CD4-positive, alpha-beta T cell (primary cell): ENCODE data around the gene SELENOM. TPM values are rescaled to one million over a fixed set of nuclear protein-coding genes. Genes with fewer than 3 reads are reported as not detected.

ENCODE experiments used
- ATAC-seq: fragments of 200-7000 bp; cut with Tn5 transposase; one replicate; pipeline ENCODE4 v1.10.0; 2022; ENCODE audit warnings: mild to moderate bottlenecking; ENCODE audit not compliant: poor library complexity
- CTCF ChIA-PET: fragments of 350-600 bp; sonication (Branson Sonifier 250); formaldehyde crosslinking; loops from one replicate; lab custom pipeline; 2021; ENCODE audit warnings: antibody characterized with exemption, inconsistent platforms; lab: Charles Lee
- POLR2A ChIA-PET: fragments of 350-600 bp; sonication (Branson Sonifier 250); formaldehyde crosslinking; loops from one replicate; lab custom pipeline; 2021; ENCODE audit warnings: antibody characterized with exemption, inconsistent platforms; lab: Charles Lee
- DNase-seq, 14 experiments: peaks; one replicate each; pipeline ENCODE4 v3.0.0-alpha.2; 2013 to 2020; ENCODE audit warnings: mixed read lengths in 2 of 14
- H3K27ac ChIP-seq, 2 donors: one replicate each; pipeline versions ENCODE4 v1.5.1 to v1.7.0; 2013; ENCODE audit warnings: low read length in 2 of 2, low read depth in 1 of 2, mild to moderate bottlenecking in 1 of 2
- H3K27me3 ChIP-seq, 2 experiments: 1 replicate in 1 of 2; 2 replicates in 1 of 2; pipeline versions ENCODE4 v1.6.1 to v1.7.0; 2013; ENCODE audit warnings: low read length in 2 of 2, control low read depth in 1 of 2, mild to moderate bottlenecking in 1 of 2, moderate library complexity in 1 of 2; ENCODE audit not compliant: insufficient read depth in 2 of 2, control insufficient read depth in 1 of 2
- H3K36me3 ChIP-seq: one replicate; pipeline ENCODE4 v1.6.1; 2013; ENCODE audit warnings: low read length, control low read depth; ENCODE audit not compliant: insufficient read depth
- H3K4me1 ChIP-seq: one replicate; pipeline ENCODE4 v1.6.1; 2013; ENCODE audit warnings: low read length, control low read depth; ENCODE audit not compliant: insufficient read depth
- H3K4me3 ChIP-seq: one replicate; pipeline ENCODE4 v1.5.1; 2013; ENCODE audit warnings: mild to moderate bottlenecking, low read length, moderate library complexity
- H3K9me3 ChIP-seq, 2 experiments: 1 replicate in 1 of 2; 2 replicates in 1 of 2; pipeline versions ENCODE4 v1.6.1 to v1.7.0; 2013; ENCODE audit warnings: low read length in 2 of 2, mild to moderate bottlenecking in 2 of 2, control low read depth in 1 of 2, moderate library complexity in 1 of 2; ENCODE audit not compliant: control insufficient read depth in 1 of 2, insufficient read depth in 1 of 2
- H3K27ac Mint-ChIP-seq: one replicate; pipeline ENCODE4 v1.8.0; 2020; ENCODE audit warnings: mixed read lengths
- H3K27me3 Mint-ChIP-seq: one replicate; pipeline ENCODE4 v1.8.0; 2021; ENCODE audit warnings: mixed read lengths
- H3K36me3 Mint-ChIP-seq: one replicate; pipeline ENCODE4 v1.8.0; 2021; ENCODE audit warnings: low read depth, mixed read lengths
- H3K4me1 Mint-ChIP-seq: one replicate; pipeline ENCODE4 v1.8.0; 2021; ENCODE audit warnings: low read depth, mixed read lengths
- H3K4me3 Mint-ChIP-seq: one replicate; pipeline ENCODE4 v1.8.0; 2020; ENCODE audit warnings: mild to moderate bottlenecking, mixed read lengths
- H3K9me3 Mint-ChIP-seq: one replicate; pipeline ENCODE4 v1.8.0; 2020; ENCODE audit warnings: mixed read lengths
- intact Hi-C, 2 experiments: fragments of 100-400 bp; cut with DNase I in 1 of 2; cut with micrococcal nuclease in 1 of 2; formaldehyde crosslinking; loops; one replicate each; pipeline versions ENCODE4 v1.15.1 to v1.9.0; 2023 to 2025; cut with DNase I, micrococcal nuclease
- total RNA-seq, 174 experiments: library from RNA in 2 of 174; stranded (reverse) in 2 of 174; gene quantifications; one replicate each; pipeline ENCODE4 v1.2.3 and lab custom pipeline; 2021 to 2026
- TF ChIP-seq, protein P1 (sequence below): fragments of 200-600 bp; IDR thresholded peaks from one replicate; pipeline ENCODE4 v1.8.0; 2022; ENCODE audit warnings: antibody characterized with exemption, mild to moderate bottlenecking

Gene SELENOM
- total RNA-seq, 2 experiments from 2014 or later: 78.0 to 82.4 TPM

DNA sequence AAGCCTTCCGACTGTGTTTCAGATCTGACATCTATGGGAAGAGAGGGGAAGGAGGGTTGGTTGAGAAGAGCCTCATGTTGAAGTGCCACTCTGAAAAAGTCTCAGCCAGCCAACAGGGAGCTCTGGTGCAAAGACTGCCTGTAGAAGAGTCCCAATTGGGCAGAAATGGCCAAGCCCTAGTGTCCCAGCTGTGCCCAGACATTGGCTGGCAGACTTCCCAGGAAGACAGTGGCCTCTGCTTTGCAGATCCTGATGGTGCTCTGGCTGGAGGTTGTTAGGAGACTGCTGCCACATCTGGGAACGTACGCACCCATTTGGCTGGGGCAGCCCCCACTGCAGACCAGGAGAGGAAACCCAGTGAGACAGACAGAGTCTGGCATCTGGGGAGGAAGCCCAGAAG is 36.2 kb upstream of the SELENOM start:
- POLR2A ChIA-PET: no interaction called here
- Histone ChIP-seq H3K27ac (no peak overlapping the region), H3K4me3 (no peak overlapping the region), H3K9me3 (peaks cover 3 to 9% of the 10 kb centered on the region in 2 experiments), H3K27me3 (no peaks in the 10 kb centered on the region), H3K36me3 (no peaks in the 10 kb centered on the region), H3K4me1 (no peaks in the 10 kb centered on the region)
- DNase-seq (no peak), ATAC-seq (no peak)
- peaks cover 2% of the 10 kb centered on the region for H3K9me3 Mint-ChIP-seq
- H3K27me3 Mint-ChIP-seq: no peaks in the 10 kb centered on the region
- no peaks in the 10 kb centered on the region for H3K4me1 Mint-ChIP-seq
- TF ChIP-seq, protein P1, sequence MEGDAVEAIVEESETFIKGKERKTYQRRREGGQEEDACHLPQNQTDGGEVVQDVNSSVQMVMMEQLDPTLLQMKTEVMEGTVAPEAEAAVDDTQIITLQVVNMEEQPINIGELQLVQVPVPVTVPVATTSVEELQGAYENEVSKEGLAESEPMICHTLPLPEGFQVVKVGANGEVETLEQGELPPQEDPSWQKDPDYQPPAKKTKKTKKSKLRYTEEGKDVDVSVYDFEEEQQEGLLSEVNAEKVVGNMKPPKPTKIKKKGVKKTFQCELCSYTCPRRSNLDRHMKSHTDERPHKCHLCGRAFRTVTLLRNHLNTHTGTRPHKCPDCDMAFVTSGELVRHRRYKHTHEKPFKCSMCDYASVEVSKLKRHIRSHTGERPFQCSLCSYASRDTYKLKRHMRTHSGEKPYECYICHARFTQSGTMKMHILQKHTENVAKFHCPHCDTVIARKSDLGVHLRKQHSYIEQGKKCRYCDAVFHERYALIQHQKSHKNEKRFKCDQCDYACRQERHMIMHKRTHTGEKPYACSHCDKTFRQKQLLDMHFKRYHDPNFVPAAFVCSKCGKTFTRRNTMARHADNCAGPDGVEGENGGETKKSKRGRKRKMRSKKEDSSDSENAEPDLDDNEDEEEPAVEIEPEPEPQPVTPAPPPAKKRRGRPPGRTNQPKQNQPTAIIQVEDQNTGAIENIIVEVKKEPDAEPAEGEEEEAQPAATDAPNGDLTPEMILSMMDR: no peak
- intact Hi-C loops: no loop called here
- H3K36me3 Mint-ChIP-seq: no peaks in the 10 kb centered on the region
- no peak overlapping the region for H3K27ac Mint-ChIP-seq
- no peak overlapping the region for H3K4me3 Mint-ChIP-seq
- CTCF ChIA-PET: no interaction called here

DNA sequence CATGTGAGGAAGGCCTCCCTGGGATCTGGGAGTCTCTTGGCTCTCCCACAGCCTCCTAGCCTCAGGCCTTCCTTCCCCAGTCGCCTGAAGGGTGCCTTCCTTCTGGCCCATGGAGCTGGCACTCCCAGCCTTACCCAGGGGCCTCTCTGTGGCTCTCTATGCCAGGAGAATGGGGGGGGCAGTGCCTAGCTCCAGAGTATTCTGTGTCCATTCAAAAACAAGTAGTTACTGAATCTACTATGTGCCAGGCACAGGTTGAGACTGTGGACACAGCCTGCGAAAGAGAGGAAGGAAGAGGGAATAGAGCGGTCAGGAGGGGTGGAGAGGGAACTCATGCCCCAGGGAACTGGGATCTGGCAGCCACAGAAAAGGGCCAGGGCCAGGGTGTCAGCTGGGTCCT is 35.7 kb upstream of the SELENOM start:
- Histone ChIP-seq H3K27ac (no peak overlapping the region), H3K4me3 (no peak overlapping the region), H3K27me3 (no peaks in the 10 kb centered on the region), H3K36me3 (no peaks in the 10 kb centered on the region), H3K4me1 (no peaks in the 10 kb centered on the region), H3K9me3 (peaks cover 3 to 9% of the 10 kb centered on the region in 2 experiments)
- Mint-ChIP-seq H3K4me1 (no peaks in the 10 kb centered on the region), H3K36me3 (no peaks in the 10 kb centered on the region), H3K27ac (no peak overlapping the region), H3K4me3 (no peak overlapping the region), H3K27me3 (no peaks in the 10 kb centered on the region), H3K9me3 (peaks cover 2% of the 10 kb centered on the region)
- TF ChIP-seq, protein P1: no peak
- DNase-seq: no peak
- POLR2A ChIA-PET: no interaction called here
- CTCF ChIA-PET: no interaction called here
- intact Hi-C loops: no loop called here
- no peak for ATAC-seq

DNA sequence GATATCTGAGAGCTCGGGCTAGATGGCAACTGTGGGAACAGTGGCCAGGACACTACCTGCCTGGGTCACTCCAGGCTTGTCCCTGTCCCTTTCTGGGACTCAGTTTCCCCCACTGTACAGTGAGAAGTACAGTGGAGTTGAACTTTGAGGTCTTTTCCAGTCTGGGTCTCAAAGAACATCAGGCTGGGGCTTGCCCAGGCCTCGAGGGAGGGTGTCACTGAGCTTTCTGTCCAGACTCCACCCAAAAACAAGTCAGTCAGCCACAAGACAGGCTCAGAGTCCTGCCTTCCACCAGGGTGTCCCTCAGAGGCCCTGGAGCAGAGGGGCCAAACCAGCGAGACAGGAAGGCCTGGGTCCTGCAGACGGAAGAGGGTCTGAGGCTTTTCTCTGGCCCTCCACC is 34.9 kb upstream of the SELENOM start:
- peaks cover 3 to 7% of the 10 kb centered on the region in 2 experiments for H3K9me3 ChIP-seq
- H3K27me3 ChIP-seq: no peaks in the 10 kb centered on the region
- no peaks in the 10 kb centered on the region for H3K36me3 Mint-ChIP-seq
- ChIA-PET POLR2A (no interaction called here), CTCF (no interaction called here)
- H3K4me3 ChIP-seq: no peak overlapping the region
- no peaks in the 10 kb centered on the region for H3K27me3 Mint-ChIP-seq
- peaks cover 2% of the 10 kb centered on the region for H3K9me3 Mint-ChIP-seq
- TF ChIP-seq, protein P1: no peak
- H3K27ac ChIP-seq: no peak overlapping the region
- H3K27ac Mint-ChIP-seq: no peak overlapping the region
- DNase-seq (no peak), ATAC-seq (no peak)
- intact Hi-C loops: no loop called here
- H3K4me1 ChIP-seq: no peaks in the 10 kb centered on the region
- H3K4me1 Mint-ChIP-seq: no peaks in the 10 kb centered on the region
- no peak overlapping the region for H3K4me3 Mint-ChIP-seq
- no peaks in the 10 kb centered on the region for H3K36me3 ChIP-seq
